ENCODE measurements around the gene PDE4A.

The PDE4A gene

GRCh38 chr19:10468133-10468532 is 47.8 kb downstream of the PDE4A start:
- DNase-seq = no peak

GRCh38 chr19:10471909-10472308 is 51.6 kb downstream of the PDE4A start:
- no peak for DNase-seq

DNA sequence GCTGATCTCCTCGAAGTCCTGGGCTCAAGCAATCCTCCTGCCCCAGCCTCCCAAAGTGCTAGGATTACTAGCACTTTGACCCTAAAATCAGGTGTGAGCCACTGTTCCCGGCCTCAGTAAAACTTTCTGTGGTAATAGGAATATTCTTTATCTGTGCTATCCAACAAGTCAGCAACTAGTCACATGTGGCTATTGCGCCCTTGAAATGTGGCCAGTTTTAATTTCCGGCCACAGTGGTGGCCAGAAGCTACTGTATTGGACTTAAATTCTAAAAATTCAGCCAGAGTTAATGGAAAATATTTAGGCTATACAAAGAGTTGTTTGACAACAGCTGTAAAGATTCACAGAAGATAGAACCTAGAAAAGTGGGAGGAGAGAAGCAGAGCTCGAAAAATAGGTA is 52.9 kb downstream of the PDE4A start:
- no peak for DNase-seq

DNA sequence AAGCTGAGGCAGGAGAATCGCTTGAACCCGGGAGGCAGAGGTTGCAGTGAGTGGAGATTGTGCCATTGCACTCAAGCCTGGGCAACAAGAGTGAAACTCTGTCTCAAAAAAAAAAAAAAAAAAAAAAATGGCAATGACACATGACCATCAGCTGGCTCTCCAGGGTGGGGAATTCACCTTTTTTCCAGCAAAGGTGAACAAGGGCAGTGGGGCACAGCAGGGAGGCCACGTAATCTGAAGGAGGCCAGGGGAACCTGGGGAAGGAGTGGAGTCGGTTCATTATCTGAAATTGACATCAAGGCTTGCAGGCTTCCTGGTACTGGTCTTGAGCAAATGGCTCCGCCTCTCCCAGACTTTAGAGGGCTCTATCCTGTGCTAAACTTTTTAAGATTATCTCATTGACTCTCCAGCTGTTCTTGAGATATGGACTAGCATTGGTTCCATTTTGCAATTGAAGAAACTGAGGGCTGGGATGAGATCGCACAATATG is 54.7 kb downstream of the PDE4A start:
- no peak for DNase-seq

GRCh38 chr19:10478476-10478875 is 58.1 kb downstream of the PDE4A start:
- no peak for DNase-seq

DNA sequence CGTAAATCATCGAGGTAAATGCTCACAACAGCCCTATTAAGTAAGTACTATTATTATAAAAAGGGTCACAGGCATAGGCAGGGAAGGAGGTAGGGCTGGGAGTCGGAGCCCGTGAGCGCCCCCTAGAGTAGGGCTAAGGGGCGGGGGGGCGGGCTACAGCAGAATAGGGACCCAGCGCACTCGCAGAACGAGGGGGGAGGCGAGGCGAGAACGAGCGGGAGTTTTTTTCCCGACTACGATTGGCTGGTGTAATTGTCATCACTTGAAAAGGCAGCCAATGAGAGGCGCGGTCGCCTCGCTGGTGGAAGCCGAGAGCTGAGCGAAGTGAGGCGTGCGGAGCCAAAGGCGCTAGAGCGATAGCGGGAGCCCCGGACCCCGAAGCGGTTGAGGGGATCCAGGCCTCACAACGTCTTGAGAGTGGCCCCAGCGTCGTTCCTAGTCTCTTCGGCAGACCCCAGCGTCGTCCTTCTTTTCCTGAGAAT is 58.6 kb downstream of the PDE4A start:
- peak; percentile 89 for DNase-seq

DNA sequence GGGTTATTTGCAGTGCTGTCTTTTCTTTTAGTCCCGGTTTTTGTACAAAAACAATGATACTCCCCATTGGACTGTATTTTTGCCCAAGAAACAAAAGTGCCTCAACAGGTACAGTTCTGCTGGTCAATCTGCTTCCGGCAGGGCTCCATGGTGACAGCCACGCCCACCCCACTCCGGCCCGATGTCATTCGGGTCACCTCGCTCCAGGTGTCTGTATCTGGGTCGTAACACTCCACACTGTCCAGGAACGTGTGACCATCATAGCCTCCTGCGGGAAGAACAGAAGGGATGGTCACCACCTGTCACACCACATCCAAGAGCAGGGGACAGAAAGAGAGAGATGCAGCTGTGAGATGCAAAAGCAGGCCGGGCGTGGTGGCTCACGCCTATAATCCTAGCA is 66.2 kb downstream of the PDE4A start:
- DNase-seq = no peak

- no peak for DNase-seq
These were observed 71.2 kb downstream of the PDE4A start for GRCh38 chr19:10491472-10492047.

- DNase-seq = no peak
These were observed 77.0 kb downstream of the PDE4A start for GRCh38 chr19:10497371-10497770.

DNA sequence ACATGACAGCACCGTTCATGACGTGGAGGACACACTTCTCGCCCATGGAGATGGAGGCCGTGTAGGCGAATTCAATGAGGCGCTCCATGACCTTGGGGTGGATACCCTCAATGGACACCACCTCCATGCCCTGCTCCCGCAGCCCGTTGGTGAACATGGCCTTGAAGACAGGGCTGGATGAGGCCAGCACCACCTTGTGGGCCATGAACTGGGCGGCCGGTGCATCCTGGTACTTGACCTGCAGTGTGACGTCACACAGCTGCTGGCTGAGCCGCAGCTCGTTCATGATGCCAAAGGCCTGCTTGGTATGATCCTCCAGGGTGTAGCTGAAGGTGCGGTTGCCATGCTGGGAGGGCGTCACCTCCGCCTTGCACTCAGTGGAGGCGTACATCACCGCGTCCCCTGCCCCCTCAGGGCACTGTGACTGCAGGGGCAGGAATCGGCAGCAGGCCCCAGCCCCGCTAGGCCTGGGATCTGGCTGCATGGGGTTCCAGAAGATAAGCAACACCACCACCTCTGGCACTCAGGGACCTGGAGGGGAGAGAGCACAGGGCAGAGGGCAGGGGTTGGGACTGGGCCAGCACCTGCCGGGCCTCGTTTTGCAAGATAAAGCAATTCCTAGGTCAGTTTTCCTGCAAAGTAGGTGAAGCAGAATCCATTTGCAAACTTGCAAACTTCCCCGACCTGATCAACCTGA is 79.4 kb downstream of the PDE4A start:
- DNase-seq = no peak

GRCh38 chr19:10500247-10500592 is 79.9 kb downstream of the PDE4A start:
- DNase-seq = no peak

DNA sequence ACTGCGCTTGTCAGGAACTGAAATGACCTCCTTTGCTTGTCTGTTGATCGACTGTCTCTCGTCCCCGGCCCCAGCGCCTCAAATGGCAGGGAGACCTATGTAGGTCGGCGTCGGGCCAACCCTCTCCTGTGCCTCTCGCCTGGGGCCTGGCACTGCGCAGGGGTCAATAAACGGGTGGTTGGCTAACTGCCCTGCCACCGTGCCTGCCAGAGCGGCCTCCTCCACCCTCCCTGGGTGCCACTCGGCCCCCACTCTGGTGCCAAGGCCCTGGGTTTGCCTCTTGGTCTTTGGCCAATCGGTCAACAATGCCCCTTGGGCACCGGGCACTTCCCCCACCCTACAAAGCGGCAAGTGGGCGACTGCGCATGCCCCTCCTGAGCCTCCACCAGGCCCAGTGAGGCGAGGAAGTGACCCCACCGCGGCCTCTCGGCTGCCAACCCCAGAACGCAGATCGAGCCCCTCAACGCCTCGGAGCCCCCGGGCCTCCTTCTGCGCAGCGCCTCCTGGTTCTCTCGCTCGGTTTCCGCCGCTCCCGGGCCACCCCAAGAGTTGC is 81.7 kb downstream of the PDE4A start:
- no peak for DNase-seq

DNA sequence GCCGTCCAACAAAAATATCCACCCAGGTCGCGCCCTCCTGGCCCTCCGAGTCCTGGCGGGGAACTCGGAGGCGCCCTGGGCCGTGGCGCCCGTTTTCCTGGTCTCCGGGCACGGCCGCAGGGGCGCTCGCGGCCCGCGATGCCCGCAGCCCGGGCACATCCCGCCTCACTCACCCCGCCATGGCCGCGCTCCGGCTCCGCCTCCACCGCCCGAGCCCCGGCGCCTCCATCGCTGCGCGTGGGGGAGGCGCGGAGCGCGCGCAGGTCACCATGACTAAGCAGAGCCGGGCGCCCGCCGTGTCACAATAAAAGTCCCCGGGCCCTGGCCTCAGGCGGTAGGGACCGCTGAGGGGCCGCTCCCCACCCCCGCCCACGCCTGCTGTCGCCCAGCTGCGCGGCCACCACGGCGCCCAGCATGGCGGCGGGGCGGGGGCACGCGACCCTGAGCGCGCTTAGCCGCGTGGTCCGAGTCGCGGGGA is 82.2 kb downstream of the PDE4A start:
- peak; percentile 77 for DNase-seq

DNA sequence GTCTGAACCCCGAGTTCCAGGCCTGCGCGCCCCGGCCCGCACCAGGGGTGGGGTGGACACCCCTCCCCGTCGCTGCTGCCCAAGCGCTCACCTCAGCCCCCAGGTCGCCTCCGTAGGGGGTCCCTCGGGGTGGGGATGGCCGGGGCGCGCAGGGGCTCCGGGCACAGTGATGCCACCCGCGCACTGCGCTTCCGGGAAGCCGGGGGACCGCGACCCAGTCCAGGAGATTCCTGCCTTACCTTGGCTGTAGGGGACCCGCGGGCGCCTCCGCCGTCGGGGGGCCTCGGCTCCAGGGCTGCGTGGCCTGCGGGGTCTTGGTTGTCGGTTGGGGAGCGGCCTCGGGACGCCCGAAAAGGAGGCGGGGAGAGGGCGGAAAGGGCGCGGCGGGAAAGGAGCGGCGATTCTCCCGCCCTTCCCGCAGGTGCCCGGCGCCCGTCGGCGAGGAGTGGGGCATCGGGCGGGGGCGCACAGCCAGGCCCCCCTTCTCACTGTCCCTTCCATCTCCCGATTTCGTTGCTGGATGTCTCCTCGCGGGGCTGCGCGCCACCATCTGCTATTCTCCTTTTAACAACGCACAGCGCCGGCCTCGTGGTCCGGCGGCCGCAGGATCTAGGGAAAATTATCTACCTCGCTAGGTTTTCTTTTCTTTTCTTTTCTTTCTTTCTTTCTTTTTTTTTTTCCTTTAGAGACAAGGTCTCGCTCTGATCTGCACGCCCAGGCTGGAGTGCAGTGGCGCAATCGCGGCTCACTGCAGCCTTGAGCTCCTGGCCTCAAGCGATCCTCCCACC is 82.9 kb downstream of the PDE4A start, which contains the start of gene KEAP1:
Gene KEAP1 (minus strand): TSS at position 355 of the 788 bp plus-strand sequence. CDS start 3,323 bp downstream, outside the sequence.
- DNase-seq = no peak

- peak; percentile 78 for DNase-seq
These were observed 85.4 kb downstream of the PDE4A start for GRCh38 chr19:10505583-10506229.

DNA sequence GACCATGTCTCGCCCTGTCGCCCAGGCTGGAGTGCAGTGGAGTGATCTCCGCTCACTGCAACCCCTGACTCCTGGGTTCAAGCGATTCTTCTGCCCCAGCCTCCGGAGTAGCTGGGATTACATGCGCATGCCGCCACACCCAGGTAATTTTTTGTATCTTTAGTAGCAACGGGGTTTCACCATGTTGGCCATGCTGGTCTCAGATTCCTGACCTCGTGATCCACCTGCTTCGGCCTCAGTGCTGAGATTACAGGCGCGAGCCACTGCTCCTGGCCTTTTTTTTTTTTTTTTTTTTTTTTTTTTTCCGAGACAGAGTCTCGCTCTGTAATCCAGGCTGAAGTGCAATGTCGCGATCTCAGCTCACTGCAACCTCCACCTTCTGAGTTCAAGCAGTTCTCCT is 87.7 kb downstream of the PDE4A start:
- no peak for DNase-seq

GRCh38 chr19:10508707-10509106 is 88.4 kb downstream of the PDE4A start:
- DNase-seq = no peak

DNA sequence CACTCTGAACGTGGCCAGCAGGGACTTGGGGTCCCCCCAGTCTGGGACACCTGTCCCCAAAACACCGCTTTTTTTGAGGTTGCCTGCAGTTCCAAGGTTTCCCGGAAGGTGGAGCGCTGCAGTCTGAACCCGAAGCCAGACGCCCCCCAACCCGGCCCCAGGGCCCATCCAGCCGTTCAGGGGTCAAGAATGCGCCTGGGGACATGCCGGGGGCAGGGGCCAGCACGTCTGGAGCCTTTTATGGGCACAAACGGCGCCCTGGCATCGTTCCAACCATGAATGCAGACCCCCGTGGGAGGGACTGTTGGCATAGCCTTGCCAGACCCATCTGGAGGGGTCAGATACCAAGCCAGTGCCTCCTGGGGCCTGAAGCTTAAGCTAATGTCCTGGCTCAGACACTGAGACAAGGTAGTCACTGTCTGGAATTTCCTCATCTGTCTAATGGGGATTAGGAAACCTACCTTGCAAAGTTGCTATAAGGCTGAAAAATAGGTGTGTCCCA is 90.0 kb downstream of the PDE4A start:
- DNase-seq = peak; percentile 57

- DNase-seq = no peak
These were observed 92.9 kb downstream of the PDE4A start for GRCh38 chr19:10513223-10513622.

DNA sequence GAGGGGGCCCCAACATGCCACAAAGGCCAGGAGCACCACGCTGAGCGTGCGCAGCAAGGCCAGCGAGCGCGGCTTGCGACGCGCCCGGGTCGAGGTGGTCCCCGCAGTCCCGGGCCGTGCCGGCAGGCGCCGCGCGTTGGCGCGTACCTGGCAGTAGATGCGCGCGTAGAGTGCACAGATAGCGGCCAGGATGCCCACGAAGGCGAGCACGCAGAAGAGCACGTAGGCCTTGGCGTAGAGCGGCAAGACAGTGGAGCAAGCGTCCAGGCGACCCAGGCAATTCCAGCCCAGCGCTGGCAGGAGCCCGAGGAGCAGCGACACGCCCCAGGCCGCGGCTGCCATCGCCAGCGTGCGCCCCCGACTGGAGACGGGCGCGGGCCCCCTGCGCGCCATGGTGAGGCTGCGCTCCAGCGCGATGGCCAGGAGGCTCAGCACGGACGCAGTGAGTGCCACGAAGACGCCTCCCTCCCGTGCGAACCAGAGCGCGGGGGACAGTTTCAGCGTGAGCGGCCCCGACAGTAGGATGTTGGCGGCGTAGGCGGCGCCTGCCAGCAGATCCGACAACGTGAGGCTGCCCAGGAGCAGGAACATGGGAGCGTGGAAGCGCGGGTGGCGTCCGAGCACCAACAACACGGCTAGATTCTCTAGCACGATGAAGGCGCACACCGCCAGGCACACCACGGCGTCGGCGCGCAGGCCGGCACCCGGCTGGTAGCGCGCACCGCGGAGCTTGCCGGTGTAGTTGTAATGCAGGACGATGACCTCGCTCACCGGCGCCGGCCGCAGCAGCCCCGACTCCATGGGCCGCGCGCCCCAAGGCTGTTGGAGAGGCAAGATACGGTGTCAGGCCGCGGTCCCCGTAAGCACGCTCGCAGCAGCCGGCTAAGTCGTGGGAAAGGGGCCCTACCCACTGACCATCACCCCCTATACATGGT is 94.1 kb downstream of the PDE4A start:
- peak; percentile 25 for DNase-seq

GRCh38 chr19:10516064-10516385 is 95.7 kb downstream of the PDE4A start:
- no peak for DNase-seq
